ENCODE data around the gene SPOCK1.

SPOCK1 gene

GRCh38 chr5:137119321-137119720 lies 379.8 kb downstream of the SPOCK1 start:
- H3K4me3 ChIP-seq (ENCODE audit: low read depth, low read length) = no peak overlapping the region
- DNase-seq (ENCODE audit: low read depth) = no peak
- no peak for TF ChIP-seq CTCF (IDR thresholded peaks at IDR 0.05; ENCODE audit: control insufficient read depth, extremely low read depth, insufficient read depth)

- no peak overlapping the region for H3K4me3 ChIP-seq (ENCODE audit: low read depth, low read length)
- no peak for DNase-seq (ENCODE audit: low read depth)
- no peak for TF ChIP-seq CTCF (IDR thresholded peaks at IDR 0.05; ENCODE audit: control insufficient read depth, extremely low read depth, insufficient read depth)
Measured at GRCh38 chr5:137118629-137119028, 380.5 kb downstream of the SPOCK1 start.

GRCh38 chr5:137115152-137115551 lies 384.0 kb downstream of the SPOCK1 start:
- no peak overlapping the region for H3K4me3 ChIP-seq (ENCODE audit: low read depth, low read length)
- DNase-seq (ENCODE audit: low read depth) = no peak
- no peak for TF ChIP-seq CTCF (IDR thresholded peaks at IDR 0.05; ENCODE audit: control insufficient read depth, extremely low read depth, insufficient read depth)

- no peak overlapping the region for H3K4me3 ChIP-seq (ENCODE audit: low read depth, low read length)
- DNase-seq (ENCODE audit: low read depth) = no peak
- no peak for TF ChIP-seq CTCF (IDR thresholded peaks at IDR 0.05; ENCODE audit: control insufficient read depth, extremely low read depth, insufficient read depth)
Measured at GRCh38 chr5:137114529-137114928, 384.6 kb downstream of the SPOCK1 start.

GRCh38 chr5:137113939-137114338 lies 385.2 kb downstream of the SPOCK1 start:
- TF ChIP-seq CTCF (IDR thresholded peaks at IDR 0.05; ENCODE audit: control insufficient read depth, extremely low read depth, insufficient read depth) = no peak
- H3K4me3 ChIP-seq (ENCODE audit: low read depth, low read length) = no peak overlapping the region
- no peak for DNase-seq (ENCODE audit: low read depth)

GRCh38 chr5:137113161-137113560 lies 386.0 kb downstream of the SPOCK1 start:
- no peak for DNase-seq (ENCODE audit: low read depth)
- no peak for TF ChIP-seq CTCF (IDR thresholded peaks at IDR 0.05; ENCODE audit: control insufficient read depth, extremely low read depth, insufficient read depth)
- no peak overlapping the region for H3K4me3 ChIP-seq (ENCODE audit: low read depth, low read length)

- TF ChIP-seq CTCF (IDR thresholded peaks at IDR 0.05; ENCODE audit: control insufficient read depth, extremely low read depth, insufficient read depth) = no peak
- H3K4me3 ChIP-seq (ENCODE audit: low read depth, low read length) = no peak overlapping the region
- no peak for DNase-seq (ENCODE audit: low read depth)
Measured at GRCh38 chr5:137105351-137106035, 393.6 kb downstream of the SPOCK1 start.
